ENCODE data around the gene MMRN2. TPM values are rescaled to one million over a fixed set of nuclear protein-coding genes. Genes with fewer than 3 reads are reported as not detected.

MMRN2 gene
- polyA plus RNA-seq, 1 of the 3 experiments (the other 2 are of a cell fraction) = 0.05 TPM

DNA sequence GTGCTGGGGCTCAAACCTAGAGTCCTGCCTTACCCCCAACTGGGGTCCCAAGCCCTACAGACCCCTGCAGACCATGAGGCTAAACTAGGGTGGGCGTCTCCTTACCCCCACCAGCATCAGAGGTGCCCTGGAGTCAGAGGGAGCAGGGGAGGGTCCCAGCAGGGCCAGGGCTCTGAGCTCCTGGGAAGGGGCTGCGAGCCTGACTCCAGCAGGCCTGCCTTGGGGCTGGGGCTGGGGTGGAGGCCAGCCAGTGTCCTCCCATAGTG is 2.3 kb upstream of the MMRN2 start (continued):
- TF ChIP-seq NFIC (IDR thresholded peaks at IDR 0.05; ENCODE audit: borderline replicate concordance) (no peak), FOXM1 (IDR thresholded peaks at IDR 0.05; ENCODE audit: low read depth) (no peak), FOSL2 (IDR thresholded peaks at IDR 0.05; ENCODE audit: borderline replicate concordance, low read depth) (no peak), SIN3A (IDR thresholded peaks at IDR 0.05; ENCODE audit: borderline replicate concordance, low read depth, low read length) (no peak), FOXJ3 (CRISPR knock-in tag; IDR thresholded peaks at IDR 0.05) (no peak), TAF1 (IDR thresholded peaks at IDR 0.05; ENCODE audit: borderline replicate concordance, low read depth, low read length) (no peak), TCF12 (IDR thresholded peaks at IDR 0.05) (no peak), YY1 (IDR thresholded peaks at IDR 0.05; ENCODE audit: low read depth) (no peak), TEAD4 (IDR thresholded peaks at IDR 0.05; ENCODE audit: borderline replicate concordance, insufficient read depth) (no peak), EZH2phosphoT487 (IDR thresholded peaks at IDR 0.05; ENCODE audit: borderline replicate concordance, low read depth) (no peak), JUND (IDR thresholded peaks at IDR 0.05) (no peak), GABPA (IDR thresholded peaks at IDR 0.05; ENCODE audit: low read depth) (no peak), RCOR1 (IDR thresholded peaks at IDR 0.05; ENCODE audit: low read length) (no peak)
- TF ChIP-seq, protein P1, sequence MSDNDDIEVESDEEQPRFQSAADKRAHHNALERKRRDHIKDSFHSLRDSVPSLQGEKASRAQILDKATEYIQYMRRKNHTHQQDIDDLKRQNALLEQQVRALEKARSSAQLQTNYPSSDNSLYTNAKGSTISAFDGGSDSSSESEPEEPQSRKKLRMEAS (IDR thresholded peaks at IDR 0.05; ENCODE audit: low read depth) = no peak
- TF ChIP-seq, protein P2, sequence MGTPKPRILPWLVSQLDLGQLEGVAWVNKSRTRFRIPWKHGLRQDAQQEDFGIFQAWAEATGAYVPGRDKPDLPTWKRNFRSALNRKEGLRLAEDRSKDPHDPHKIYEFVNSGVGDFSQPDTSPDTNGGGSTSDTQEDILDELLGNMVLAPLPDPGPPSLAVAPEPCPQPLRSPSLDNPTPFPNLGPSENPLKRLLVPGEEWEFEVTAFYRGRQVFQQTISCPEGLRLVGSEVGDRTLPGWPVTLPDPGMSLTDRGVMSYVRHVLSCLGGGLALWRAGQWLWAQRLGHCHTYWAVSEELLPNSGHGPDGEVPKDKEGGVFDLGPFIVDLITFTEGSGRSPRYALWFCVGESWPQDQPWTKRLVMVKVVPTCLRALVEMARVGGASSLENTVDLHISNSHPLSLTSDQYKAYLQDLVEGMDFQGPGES (IDR thresholded peaks at IDR 0.05; ENCODE audit: low read depth, low read length) = no peak

DNA sequence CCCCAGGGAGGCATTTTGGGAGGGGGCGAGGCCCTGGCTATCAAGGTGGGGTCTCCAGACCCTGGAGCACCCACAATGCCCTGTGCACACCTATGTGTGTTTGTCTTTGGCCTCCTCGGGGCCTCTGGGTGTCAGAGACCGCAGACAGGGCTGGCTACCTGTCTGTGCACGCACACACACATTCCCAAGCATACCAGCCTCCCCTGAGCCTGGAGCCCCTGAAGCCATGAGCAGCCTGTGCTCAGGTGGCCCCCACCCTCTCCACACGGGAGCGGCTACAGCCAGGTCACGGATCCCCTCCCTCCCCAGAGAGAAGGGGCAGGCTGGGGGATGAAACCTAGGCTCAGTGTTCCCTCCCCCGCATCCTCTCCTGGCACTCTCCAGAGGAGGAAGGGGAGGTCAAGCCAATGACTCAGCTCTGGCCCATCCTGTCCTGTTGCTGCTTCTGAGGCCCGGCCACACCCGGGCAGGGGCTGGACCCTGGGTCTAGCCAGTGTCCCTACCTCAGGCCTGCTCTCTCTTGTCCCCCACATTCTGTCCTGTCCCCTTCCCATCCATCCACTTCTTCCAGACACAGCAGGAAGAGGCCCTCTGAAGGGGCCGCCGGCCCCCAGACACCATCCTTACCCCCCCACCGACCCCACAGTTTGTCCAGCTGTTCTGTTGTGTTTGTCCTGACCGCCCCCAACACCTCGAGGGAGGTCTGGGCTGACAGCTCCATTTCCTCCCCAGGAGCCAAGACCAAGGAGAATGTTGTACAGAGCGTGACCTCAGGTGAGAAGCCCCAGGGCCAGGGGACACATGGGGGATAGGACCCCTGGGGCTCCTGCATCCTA is 1.7 kb upstream of the MMRN2 start:
- Histone ChIP-seq H2AFZ (ENCODE audit: low read depth) (peak overlapping the region; percentile 29; the same call in 1 of the 2 replicates), H3F3A (replicated peaks; ENCODE audit: insufficient read depth) (no peaks in the 10 kb centered on the region), H3K4me2 (peak overlapping the region; percentile 4; the same call in 1 of the 2 replicates), H3K4me3 (ENCODE audit: low read depth in 2 of 2, low read length in 1 of 2) (no peak overlapping the region), H4K20me1 (ENCODE audit: insufficient read depth) (no peaks in the 10 kb centered on the region), H3K4me1 (ENCODE audit: control insufficient read depth in 1 of 2, insufficient read depth in 2 of 2, low read depth in 1 of 2, low read length in 1 of 2) (peaks cover 6 to 11% of the 10 kb centered on the region in 2 experiments; a peak in 2 of 4 replicates), H3K9me2 (no peaks in the 10 kb centered on the region), H3K9ac (no peak overlapping the region), H3K36me3 (replicated peaks in 1 of 2; ENCODE audit: control insufficient read depth in 1 of 2, insufficient read depth in 2 of 2, low read length in 1 of 2) (no peaks in the 10 kb centered on the region), H3K27ac (ENCODE audit: low read depth in 2 of 2, low read length in 1 of 2) (no peak overlapping the region), H3K27me3 (ENCODE audit: insufficient read depth) (no peaks in the 10 kb centered on the region), H3K79me2 (ENCODE audit: insufficient read depth) (no peaks in the 10 kb centered on the region), H3K9me3 (no peaks in the 10 kb centered on the region)
- DNase-seq = peak; percentile 38
- ChIA-PET CTCF (interaction anchor here (1.5 to 2.0 kb wide), 3 partner anchors 10 to 11 kb away, joined by 5 to 6 read pairs (median 6); no protein-coding TSS in a partner anchor), POLR2A (no interaction called here)
- 64% methylated on average over 10 of the region's 16 CpGs for WGBS (ENCODE audit: low lambda C conversion rate)
- TF ChIP-seq GABPA (IDR thresholded peaks at IDR 0.05; ENCODE audit: low read depth) = no peak
- no peak for TF ChIP-seq EP300 (IDR thresholded peaks at IDR 0.05; ENCODE audit: borderline replicate concordance in 1 of 2, low read depth in 1 of 2, low read length in 1 of 2)
- TF ChIP-seq GATA2 (CRISPR knock-in tag; IDR thresholded peaks at IDR 0.05) = no peak
- TF ChIP-seq, protein P3, sequence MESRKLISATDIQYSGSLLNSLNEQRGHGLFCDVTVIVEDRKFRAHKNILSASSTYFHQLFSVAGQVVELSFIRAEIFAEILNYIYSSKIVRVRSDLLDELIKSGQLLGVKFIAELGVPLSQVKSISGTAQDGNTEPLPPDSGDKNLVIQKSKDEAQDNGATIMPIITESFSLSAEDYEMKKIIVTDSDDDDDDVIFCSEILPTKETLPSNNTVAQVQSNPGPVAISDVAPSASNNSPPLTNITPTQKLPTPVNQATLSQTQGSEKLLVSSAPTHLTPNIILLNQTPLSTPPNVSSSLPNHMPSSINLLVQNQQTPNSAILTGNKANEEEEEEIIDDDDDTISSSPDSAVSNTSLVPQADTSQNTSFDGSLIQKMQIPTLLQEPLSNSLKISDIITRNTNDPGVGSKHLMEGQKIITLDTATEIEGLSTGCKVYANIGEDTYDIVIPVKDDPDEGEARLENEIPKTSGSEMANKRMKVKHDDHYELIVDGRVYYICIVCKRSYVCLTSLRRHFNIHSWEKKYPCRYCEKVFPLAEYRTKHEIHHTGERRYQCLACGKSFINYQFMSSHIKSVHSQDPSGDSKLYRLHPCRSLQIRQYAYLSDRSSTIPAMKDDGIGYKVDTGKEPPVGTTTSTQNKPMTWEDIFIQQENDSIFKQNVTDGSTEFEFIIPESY (IDR thresholded peaks at IDR 0.05; ENCODE audit: borderline replicate concordance, low read depth) = no peak
- TF ChIP-seq JUND (IDR thresholded peaks at IDR 0.05) = no peak
- TF ChIP-seq TEAD4 (IDR thresholded peaks at IDR 0.05; ENCODE audit: borderline replicate concordance, insufficient read depth) = no peak
- TF ChIP-seq TAF1 (IDR thresholded peaks at IDR 0.05; ENCODE audit: borderline replicate concordance, low read depth, low read length) = no peak
- peak; percentile 58; the same call in 1 of the 2 replicates for TF ChIP-seq FOSL2 (IDR thresholded peaks at IDR 0.05; ENCODE audit: borderline replicate concordance, low read depth)
- TF ChIP-seq, protein P4, sequence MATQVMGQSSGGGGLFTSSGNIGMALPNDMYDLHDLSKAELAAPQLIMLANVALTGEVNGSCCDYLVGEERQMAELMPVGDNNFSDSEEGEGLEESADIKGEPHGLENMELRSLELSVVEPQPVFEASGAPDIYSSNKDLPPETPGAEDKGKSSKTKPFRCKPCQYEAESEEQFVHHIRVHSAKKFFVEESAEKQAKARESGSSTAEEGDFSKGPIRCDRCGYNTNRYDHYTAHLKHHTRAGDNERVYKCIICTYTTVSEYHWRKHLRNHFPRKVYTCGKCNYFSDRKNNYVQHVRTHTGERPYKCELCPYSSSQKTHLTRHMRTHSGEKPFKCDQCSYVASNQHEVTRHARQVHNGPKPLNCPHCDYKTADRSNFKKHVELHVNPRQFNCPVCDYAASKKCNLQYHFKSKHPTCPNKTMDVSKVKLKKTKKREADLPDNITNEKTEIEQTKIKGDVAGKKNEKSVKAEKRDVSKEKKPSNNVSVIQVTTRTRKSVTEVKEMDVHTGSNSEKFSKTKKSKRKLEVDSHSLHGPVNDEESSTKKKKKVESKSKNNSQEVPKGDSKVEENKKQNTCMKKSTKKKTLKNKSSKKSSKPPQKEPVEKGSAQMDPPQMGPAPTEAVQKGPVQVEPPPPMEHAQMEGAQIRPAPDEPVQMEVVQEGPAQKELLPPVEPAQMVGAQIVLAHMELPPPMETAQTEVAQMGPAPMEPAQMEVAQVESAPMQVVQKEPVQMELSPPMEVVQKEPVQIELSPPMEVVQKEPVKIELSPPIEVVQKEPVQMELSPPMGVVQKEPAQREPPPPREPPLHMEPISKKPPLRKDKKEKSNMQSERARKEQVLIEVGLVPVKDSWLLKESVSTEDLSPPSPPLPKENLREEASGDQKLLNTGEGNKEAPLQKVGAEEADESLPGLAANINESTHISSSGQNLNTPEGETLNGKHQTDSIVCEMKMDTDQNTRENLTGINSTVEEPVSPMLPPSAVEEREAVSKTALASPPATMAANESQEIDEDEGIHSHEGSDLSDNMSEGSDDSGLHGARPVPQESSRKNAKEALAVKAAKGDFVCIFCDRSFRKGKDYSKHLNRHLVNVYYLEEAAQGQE (IDR thresholded peaks at IDR 0.05; ENCODE audit: low read depth, low read length) = no peak
- TF ChIP-seq, protein P1 (IDR thresholded peaks at IDR 0.05; ENCODE audit: low read depth) = no peak
- TF ChIP-seq, protein P2 (IDR thresholded peaks at IDR 0.05; ENCODE audit: low read depth, low read length) = no peak
- TF ChIP-seq NFIC (IDR thresholded peaks at IDR 0.05; ENCODE audit: borderline replicate concordance) = 0 out of 2 replicates have a peak, but pooled peaks have one; percentile 29
